ENCODE results near the gene KRTAP3-3. TPM values are rescaled to one million over a fixed set of nuclear protein-coding genes. Genes with fewer than 3 reads are reported as not detected.

The KRTAP3-3 gene
- total RNA-seq, 2 experiments from 2014 or later, result not detected

DNA sequence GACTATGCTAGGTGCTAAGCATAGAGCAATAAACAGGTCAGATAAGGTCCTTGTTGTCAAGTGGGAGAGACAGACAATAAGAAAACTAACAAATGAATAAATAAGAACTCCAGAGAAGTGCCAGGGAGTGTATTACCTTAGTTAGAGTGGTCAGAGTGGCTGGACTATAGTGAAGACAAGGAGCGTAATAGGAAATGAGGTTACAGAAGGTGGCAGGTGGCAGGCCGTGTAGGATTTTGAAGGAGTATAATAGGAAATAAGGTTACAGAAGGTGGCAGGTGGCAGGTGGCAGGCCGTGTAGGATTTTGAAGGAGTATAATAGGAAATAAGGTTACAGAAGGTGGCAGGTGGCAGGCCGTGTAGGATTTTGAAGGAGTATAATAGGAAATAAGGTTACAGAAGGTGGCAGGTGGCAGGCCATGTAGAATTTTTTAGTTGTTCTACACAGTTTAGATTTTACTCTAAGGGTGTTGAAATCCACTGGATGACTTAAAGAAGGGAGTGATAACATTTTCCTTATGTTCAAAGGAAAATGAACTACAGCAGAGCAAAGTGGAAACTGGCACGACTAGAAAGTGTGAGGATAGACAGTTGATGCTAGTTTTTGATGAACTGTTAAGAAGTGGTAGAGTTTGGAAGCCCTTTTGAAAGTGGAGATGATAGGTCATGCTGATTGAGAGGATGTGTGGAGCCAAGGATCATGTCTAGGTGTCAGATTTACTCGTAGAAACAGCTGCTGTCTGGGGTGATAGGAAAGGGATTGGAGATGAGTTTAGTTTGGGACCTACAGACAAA lies 18.6 kb upstream of the KRTAP3-3 start:
- DNase-seq (no peak), ATAC-seq (no peak)
- no peaks in the 10 kb centered on the region for H3K4me1 Mint-ChIP-seq (ENCODE audit: low read depth)
- no peaks in the 10 kb centered on the region for H3K27me3 Mint-ChIP-seq
- TF ChIP-seq, protein P1, sequence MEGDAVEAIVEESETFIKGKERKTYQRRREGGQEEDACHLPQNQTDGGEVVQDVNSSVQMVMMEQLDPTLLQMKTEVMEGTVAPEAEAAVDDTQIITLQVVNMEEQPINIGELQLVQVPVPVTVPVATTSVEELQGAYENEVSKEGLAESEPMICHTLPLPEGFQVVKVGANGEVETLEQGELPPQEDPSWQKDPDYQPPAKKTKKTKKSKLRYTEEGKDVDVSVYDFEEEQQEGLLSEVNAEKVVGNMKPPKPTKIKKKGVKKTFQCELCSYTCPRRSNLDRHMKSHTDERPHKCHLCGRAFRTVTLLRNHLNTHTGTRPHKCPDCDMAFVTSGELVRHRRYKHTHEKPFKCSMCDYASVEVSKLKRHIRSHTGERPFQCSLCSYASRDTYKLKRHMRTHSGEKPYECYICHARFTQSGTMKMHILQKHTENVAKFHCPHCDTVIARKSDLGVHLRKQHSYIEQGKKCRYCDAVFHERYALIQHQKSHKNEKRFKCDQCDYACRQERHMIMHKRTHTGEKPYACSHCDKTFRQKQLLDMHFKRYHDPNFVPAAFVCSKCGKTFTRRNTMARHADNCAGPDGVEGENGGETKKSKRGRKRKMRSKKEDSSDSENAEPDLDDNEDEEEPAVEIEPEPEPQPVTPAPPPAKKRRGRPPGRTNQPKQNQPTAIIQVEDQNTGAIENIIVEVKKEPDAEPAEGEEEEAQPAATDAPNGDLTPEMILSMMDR (IDR thresholded peaks at IDR 0.05), result no peak
- H3K27ac Mint-ChIP-seq, result no peak overlapping the region
- no peaks in the 10 kb centered on the region for H3K9me3 Mint-ChIP-seq
- POLR2A ChIA-PET, result no interaction called here
- no peaks in the 10 kb centered on the region for H3K36me3 Mint-ChIP-seq (ENCODE audit: low read depth)
- intact Hi-C loops (cut with micrococcal nuclease), result no loop called here
- CTCF ChIA-PET, result no interaction called here
- no peak overlapping the region for H3K4me3 Mint-ChIP-seq

GRCh38 chr17:41010441-41010840 lies 16.5 kb upstream of the KRTAP3-3 start:
- POLR2A ChIA-PET, result interaction anchor here (0.7 kb wide), 1 partner anchor 191 kb away, joined by 3 read pairs; no protein-coding TSS in a partner anchor
- TF ChIP-seq, protein P1 (IDR thresholded peaks at IDR 0.05), result no peak
- intact Hi-C loops (cut with micrococcal nuclease), result no loop called here
- ATAC-seq, result no peak
- CTCF ChIA-PET, result interaction anchor here (0.6 kb wide), 1 partner anchor 248 kb away, joined by 3 read pairs; no protein-coding TSS in a partner anchor
- no peak for DNase-seq
- Mint-ChIP-seq H3K27me3 (no peaks in the 10 kb centered on the region), H3K27ac (no peak overlapping the region), H3K36me3 (ENCODE audit: low read depth) (no peaks in the 10 kb centered on the region), H3K4me3 (no peak overlapping the region), H3K9me3 (no peaks in the 10 kb centered on the region), H3K4me1 (ENCODE audit: low read depth) (no peaks in the 10 kb centered on the region)

GRCh38 chr17:41009936-41010335 lies 16.0 kb upstream of the KRTAP3-3 start:
- no peaks in the 10 kb centered on the region for H3K36me3 Mint-ChIP-seq (ENCODE audit: low read depth)
- no peaks in the 10 kb centered on the region for H3K4me1 Mint-ChIP-seq (ENCODE audit: low read depth)
- H3K4me3 Mint-ChIP-seq, result no peak overlapping the region
- ChIA-PET CTCF (interaction anchor here (0.6 kb wide), 1 partner anchor 248 kb away, joined by 3 read pairs; no protein-coding TSS in a partner anchor), POLR2A (interaction anchor here (0.7 kb wide), 1 partner anchor 191 kb away, joined by 3 read pairs; no protein-coding TSS in a partner anchor)
- DNase-seq (no peak), ATAC-seq (no peak)
- H3K27ac Mint-ChIP-seq, result no peak overlapping the region
- TF ChIP-seq, protein P1 (IDR thresholded peaks at IDR 0.05), result no peak
- H3K9me3 Mint-ChIP-seq, result no peaks in the 10 kb centered on the region
- intact Hi-C loops (cut with micrococcal nuclease), result no loop called here
- no peaks in the 10 kb centered on the region for H3K27me3 Mint-ChIP-seq

GRCh38 chr17:41009301-41009760 lies 15.4 kb upstream of the KRTAP3-3 start:
- Mint-ChIP-seq H3K4me1 (ENCODE audit: low read depth) (no peaks in the 10 kb centered on the region), H3K9me3 (no peaks in the 10 kb centered on the region), H3K27ac (no peak overlapping the region), H3K27me3 (no peaks in the 10 kb centered on the region), H3K4me3 (no peak overlapping the region), H3K36me3 (ENCODE audit: low read depth) (no peaks in the 10 kb centered on the region)
- DNase-seq (no peak), ATAC-seq (no peak)
- ChIA-PET POLR2A (no interaction called here), CTCF (no interaction called here)
- TF ChIP-seq, protein P1 (IDR thresholded peaks at IDR 0.05), result no peak
- intact Hi-C loops (cut with micrococcal nuclease), result no loop called here

DNA sequence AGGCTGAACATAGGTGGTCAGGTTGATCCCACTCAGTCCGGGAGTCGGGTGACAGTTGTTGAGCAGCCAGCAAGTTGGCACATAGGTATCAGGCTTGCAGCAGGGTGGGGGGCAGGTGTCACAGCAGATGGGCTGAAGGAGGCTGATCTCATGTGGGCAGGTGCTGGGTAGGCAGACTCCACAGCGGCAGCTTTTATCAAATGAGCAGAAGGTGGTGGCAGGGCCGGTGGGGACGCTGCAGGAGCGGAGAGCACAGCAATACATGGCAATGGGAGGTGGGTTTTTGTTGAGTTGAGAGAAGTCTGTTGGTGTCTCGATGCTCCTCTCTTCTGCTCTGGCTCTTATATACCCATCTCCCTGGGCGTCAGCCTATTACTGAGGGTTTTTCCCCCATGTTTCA lies 14.8 kb upstream of the KRTAP3-3 start, which contains the start of gene KRTAP3-1:
TSS of gene KRTAP3-1 (minus strand) at position 318 of the 400 bp plus-strand sequence. CDS start at position 264, 54 bp downstream.
- CTCF ChIA-PET, result no interaction called here
- POLR2A ChIA-PET, result no interaction called here

More for the DNA sequence above, 14.8 kb upstream of the KRTAP3-3 start, which contains the start of gene KRTAP3-1:
- H3K4me1 Mint-ChIP-seq (ENCODE audit: low read depth), result no peaks in the 10 kb centered on the region
- H3K4me3 Mint-ChIP-seq, result no peak within 1 kb of the TSS
- no peaks in the 10 kb centered on the region for H3K9me3 Mint-ChIP-seq
- DNase-seq, result no peak
- TF ChIP-seq, protein P1 (IDR thresholded peaks at IDR 0.05), result no peak
- no peak within 1 kb of the TSS for H3K27ac Mint-ChIP-seq
- intact Hi-C loops (cut with micrococcal nuclease), result no loop called here
- ATAC-seq, result no peak
- no peaks in the 10 kb centered on the region for H3K36me3 Mint-ChIP-seq (ENCODE audit: low read depth)
- H3K27me3 Mint-ChIP-seq, result no peaks in the 10 kb centered on the region
